CD4-positive, alpha-beta T cell treated with Interleukin-12 subunit alpha and Interleukin-12 subunit beta, for 1 hour (primary cell): ENCODE results near the gene MTHFSD.

Source experiments
- DNase-seq: peaks from one replicate; pipeline ENCODE4 v3.0.0-alpha.2; 2020

The MTHFSD gene

DNA sequence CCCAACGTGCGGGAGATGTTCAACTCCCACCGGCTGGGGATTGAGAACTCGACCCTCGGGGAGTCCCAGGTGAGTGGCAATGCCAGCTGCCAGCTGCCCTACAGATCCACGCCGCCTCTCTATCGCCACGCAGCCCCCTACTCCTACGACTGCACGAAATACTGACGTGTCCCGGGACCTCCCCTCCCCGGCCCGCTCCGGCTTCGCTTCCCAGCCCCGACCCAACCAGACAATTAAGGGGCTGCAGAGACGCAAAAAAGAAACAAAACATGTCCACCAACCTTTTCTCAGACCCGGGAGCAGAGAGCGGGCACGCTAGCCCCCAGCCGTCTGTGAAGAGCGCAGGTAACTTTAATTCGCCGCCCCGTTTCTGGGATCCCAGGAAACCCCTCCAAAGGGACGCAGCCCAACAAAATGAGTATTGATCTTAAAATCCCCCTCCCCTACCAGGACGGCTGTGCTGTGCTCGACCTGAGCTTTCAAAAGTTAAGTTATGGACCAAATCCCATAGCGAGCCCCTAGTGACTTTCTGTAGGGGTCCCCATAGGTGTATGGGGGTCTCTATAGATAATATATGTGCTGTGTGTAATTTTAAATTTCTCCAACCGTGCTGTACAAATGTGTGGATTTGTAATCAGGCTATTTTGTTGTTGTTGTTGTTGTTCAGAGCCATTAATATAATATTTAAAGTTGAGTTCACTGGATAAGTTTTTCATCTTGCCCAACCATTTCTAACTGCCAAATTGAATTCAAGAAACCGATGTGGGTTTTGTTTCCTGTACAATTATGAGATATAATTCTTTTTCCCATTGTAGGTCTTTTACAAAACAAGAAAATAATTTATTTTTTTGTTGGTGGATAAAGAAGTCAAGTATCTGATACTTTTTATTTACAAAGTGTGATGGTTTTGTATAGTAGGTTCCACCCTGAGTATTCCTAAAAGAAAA, 13.9 kb upstream of the MTHFSD start:
- no peak for DNase-seq

- DNase-seq, result no peak
Observed at GRCh38 chr16:86567701-86568581, 12.9 kb upstream of the MTHFSD start.

GRCh38 chr16:86566966-86567700, 12.1 kb upstream of the MTHFSD start:
- DNase-seq, result no peak

- peak; percentile 33 for DNase-seq
Observed at GRCh38 chr16:86566601-86566965, 11.5 kb upstream of the MTHFSD start, which contains the start of gene FOXC2. TSS of gene FOXC2 (plus strand) at chr16:86566829. CDS start at chr16:86567336, 507 bp downstream.

GRCh38 chr16:86565644-86566511, 10.8 kb upstream of the MTHFSD start:
- no peak for DNase-seq

- no peak for DNase-seq
Observed at GRCh38 chr16:86565181-86565631, 10.2 kb upstream of the MTHFSD start.

DNA sequence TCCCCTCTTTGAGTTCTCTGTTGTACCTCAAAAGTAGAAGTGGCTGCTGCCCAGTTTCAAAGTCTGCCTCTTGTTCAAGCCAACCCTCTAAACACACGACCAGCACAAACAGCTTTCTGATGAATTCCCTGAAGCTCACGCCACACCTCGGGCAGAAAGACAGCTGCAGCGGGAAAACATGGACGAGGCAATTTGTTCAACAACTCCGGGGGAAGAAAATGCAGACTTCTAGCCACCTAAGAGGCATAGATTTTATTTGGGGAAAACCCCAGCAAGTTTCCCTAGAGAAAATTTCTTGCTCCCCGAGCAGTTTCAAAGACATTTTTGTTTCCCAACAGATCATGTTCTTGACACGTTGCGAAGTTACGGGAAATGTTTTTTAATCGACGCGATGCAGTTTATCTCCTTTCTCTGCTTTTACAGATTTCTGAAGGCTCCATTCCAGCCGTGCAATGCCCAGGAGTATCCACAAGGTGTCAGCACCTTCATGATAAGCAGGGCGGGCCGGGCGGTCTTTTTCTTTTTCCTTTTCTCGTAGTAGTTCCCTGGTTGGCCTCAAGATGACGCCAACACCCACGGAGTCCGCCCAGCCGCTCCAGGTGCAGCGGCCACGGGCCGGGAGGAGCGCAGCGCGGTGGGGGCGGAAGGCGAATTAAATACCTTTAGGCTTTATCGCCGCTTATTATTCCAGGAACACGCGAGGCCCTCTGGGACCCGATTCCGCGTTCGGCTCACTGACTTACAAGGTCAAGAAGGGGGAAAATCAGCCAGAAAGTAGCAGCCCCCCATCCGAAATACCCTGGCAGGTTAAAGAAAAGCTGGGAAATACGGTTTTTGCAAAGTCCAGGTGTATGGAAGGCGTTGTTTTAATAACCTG, 8.7 kb upstream of the MTHFSD start:
- DNase-seq, result peak; percentile 89

GRCh38 chr16:86562356-86562755, 7.3 kb upstream of the MTHFSD start:
- no peak for DNase-seq

- no peak for DNase-seq
Observed at GRCh38 chr16:86559802-86560305, 4.8 kb upstream of the MTHFSD start.

DNA sequence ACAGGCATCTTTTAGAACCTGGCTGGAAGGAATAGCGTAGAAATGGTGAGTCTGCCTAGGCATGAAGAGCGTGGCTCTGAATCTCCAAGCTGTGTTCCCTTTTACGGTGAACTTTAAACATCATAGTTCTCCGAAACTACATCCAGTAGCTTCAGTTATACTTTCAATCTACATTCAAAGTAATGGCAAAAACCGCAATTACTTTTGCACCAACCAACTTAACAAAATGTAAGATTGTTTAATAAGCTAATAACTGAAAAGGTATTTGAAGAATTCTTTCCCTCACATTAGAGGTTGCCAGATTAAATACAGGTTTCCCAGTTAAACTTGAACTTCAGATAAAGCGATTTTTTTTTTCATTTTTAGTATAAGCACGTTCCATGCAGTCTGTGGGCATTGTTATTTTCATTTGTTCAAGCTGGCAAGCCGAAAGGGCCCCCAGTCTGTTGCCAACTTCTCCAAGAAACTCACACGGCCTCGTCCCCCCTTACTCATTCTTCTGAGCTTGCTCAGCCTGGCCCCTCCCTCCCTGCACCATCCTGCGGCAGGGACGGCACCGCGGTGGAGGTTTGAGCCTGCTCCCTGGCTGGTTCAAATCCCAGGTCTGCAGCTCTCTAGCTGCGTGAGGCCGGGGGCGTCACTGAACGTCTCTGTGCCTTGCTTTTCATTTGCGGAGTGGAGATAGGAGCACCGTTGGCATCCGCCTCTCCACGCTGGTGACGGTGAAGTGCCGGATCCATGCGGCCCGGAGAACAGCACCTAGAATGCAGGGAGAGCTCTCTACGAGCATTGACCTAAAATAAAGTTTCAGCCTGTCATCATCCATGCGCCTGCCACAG, 3.5 kb upstream of the MTHFSD start:
- no peak for DNase-seq

- no peak for DNase-seq
Observed at GRCh38 chr16:86557587-86557986, 2.6 kb upstream of the MTHFSD start.

DNA sequence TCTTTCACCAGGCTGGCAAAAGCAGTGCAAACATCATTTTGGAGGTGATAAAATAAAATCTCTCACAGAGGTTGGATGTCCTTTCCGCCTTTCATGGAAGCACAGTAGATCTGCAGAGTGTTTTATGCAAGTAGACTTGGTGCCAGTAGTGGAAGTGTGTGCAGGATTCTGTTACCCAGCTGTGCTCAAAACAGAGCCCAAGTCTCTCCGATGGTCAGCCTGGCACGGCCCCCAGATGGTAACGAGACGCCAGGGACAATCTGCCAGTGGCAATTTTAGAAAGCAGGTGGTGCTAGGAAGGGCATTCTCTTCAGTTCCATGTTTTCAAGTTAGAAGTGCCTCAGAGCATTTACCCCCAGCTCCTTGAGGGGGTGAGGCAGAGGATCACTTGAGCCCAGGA, 1.5 kb upstream of the MTHFSD start:
- DNase-seq, result no peak

GRCh38 chr16:86555704-86556075, 655 bp upstream of the MTHFSD start:
- no peak for DNase-seq

- no peak for DNase-seq
Observed at GRCh38 chr16:86554599-86554916, 477 bp downstream of the MTHFSD start.

DNA sequence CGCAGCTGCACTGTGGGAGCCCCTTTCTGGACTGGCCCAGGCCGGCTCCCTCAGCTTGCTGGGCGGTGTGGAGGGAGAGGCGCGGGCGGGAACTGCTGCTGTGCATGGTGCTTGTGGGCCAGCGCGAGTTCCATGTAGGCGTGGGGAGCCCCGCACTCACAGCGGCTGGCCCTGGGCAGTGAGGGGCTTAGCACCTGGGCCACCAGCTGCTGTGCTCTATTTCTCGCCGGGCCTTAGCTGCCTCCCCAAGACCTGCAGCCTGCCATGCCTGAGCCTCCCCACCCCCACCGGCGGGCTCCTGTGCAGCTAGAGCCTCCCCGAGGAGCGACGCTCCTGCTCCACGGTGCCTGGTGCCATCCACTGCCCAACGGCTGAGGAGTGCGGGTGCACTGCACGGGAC, 1.7 kb downstream of the MTHFSD start:
- no peak for DNase-seq

- DNase-seq, result no peak
Observed at GRCh38 chr16:86550281-86550680, 4.8 kb downstream of the MTHFSD start.

DNA sequence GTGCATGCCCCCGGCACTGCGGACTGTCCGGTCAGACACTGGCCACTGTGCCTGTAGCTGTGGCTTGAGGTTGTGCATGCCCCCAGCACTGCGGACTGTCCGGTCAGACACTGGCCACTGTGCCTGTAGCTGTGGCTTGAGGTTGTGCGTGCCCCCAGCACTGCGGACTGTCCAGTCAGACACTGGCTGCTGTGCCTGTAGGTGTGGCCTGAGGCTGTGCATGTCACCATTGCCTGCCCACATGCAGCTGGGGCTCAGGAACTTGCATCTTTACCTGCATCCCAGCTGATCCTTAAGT, 5.2 kb downstream of the MTHFSD start:
- no peak for DNase-seq

DNA sequence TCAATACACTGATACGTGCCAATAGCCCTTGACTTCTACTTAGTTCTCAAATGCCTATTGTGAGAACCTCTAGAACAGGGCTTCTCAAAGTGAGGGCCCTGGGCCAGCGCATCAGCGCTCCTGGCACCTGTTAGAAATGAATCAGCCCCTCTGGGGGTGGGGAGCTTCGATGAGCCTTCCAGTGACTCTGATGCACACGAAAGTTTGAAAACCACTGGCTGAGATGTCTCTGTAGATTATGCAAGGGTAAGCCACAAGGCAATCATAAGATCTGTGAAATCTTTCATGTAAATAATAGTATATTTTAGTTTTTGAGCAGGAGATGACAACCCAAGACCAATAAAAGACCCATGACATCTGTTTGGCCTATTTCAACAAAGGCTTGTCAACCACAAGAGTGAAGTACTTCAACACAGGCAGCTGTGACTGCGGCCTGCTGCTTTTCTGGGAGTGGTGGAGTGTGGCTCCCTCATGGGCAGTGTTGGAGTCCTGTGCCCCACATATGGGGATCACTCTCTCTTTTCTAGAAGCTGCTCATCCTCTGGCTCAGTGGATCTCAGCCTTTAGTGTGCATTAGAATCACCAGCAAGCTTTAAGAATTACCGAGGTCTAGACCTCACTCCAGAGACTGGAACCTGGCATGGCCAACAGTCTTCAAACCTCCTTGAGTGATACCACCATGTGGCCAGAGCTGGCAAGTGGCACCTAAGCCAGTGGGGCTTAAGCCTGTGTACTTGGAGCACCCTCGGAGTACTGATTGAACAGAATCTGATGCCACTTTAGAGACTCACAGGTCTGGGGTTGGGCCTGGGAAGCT, 5.8 kb downstream of the MTHFSD start:
- no peak for DNase-seq

- no peak for DNase-seq
Observed at GRCh38 chr16:86547286-86547685, 7.7 kb downstream of the MTHFSD start.
